Mucosa of gallbladder (tissue), 1 donor: Measurements from ENCODE around the gene TNFRSF8. TPM values are rescaled to one million over a fixed set of nuclear protein-coding genes. Genes with fewer than 3 reads are reported as not detected.

Experiments
- DNase-seq: peaks from one replicate; pipeline ENCODE4 v3.0.0-alpha.2; 2020; ENCODE audit warnings: low spot score
- total RNA-seq: library from RNA; stranded (reverse); gene quantifications from one replicate; pipeline ENCODE4 v1.2.1, GENCODE V29; 2021
- donor health status: DM: no; HTN: no; CAD: no.

The TNFRSF8 gene
- total RNA-seq, 1 donor from 2014 or later = 2.3 TPM

DNA sequence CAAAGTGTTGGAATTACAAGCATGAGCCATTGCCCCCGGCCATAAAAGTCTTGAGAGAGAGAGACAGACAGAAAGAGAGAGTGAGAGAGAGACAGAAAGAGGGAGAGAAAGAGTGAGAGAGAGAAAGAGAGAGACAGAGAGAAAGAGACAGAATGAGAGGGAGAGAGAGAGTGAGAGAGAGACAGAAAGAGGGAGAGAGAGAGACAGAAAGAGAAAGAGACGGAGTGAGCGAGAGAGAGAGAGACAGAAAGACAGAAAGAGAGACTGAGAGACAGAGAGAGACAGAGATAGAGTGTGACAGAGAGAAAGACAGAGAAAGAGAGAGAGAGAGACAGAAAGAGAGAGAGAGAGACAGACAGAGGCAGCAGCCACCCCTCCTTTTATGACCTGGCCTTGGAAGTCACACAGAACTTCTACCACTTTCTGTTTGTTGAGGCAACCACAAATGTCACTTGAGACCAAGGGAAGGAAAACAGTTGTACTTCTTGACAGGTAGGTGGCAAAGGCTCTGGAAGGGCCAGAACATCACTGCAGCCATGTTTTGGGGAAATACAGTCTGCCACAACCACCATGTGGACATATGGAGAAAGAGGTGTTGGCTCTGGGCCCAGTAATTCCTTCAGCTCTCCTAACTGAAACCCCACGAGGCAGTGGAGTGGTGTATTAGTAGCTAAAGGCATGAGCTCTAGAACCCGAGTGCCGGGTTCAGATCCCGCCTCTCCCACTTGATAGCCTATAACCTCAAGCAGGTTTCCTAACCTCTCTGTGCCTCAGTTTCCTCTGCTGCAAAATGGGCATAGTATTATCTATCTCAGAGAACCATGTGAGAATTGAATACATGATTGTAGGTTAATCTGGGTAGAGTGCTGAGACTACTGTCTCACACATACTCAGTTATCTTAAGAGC is 50.6 kb downstream of the TNFRSF8 start:
- DNase-seq = no peak

DNA sequence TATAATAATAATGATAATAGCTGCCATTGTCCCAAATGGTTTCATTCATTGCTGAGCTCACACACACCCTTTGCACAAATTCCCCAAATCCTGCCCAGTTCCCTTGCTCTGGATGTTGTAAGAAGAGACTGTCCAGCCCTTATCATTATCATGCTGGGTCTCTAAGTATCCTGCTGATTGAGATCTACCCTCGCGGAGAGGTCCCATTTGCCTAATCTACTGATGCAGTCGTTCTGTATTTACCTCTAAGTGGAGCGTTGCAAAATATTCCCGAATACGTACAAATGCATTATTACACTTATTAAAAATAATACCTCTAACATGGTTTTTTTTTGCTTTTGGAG is 51.2 kb downstream of the TNFRSF8 start:
- DNase-seq = no peak

DNA sequence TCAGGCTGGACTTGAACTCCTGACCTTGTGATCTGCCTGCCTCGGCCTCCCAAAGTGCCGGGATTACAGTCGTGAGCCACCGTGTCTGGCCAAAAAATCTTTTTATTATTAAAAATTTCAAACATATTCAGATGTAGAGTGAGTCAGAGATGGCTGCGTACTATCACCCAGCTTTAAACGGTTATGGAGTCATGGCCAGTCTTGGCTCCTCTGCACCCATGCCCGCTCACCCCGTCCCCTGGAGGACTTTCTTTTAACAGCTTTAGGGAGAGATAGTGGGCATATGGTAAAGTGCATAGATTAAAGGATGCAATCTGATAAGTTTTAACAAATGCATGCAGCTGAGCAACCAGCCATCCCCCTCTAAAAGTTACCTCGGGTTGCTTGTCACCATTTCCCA is 51.8 kb downstream of the TNFRSF8 start:
- no peak for DNase-seq

DNA sequence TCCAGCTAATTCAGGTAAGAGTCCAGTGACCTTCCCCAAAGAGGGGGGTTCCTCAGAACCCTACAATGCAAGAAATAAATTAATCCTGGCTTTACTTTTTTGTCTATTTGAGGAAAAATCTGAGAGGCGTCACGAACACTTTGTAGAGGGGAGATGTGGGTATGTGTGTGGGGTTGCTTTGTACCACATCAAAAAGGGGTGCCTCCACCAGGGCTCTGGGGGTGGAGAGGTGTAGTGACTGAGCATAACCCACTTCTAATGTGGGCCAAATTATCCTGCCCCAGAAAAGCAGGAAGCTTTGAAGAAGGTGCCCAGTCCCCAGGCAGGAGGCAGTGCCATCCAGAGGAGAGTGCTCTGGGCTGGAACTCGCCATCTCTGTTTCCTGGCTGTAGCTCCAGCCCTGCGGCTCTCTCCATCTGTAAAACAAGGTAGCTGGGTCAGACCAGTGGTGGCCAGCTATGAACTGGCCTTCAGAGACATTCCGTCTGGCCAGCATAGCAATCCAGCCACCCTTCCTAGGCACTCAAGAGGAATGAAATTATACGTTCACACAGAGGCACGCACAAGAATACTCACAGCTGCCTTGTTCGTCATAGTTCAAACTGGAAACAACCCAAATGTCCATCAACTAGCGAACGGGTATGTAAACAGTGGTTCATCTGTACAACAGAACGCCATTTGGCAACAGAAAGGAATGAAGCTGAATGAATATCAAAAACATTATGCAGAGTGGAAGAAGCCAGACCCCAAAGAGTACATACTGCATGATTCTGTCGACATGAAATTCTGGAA is 58.3 kb downstream of the TNFRSF8 start:
- DNase-seq = peak; percentile 47

DNA sequence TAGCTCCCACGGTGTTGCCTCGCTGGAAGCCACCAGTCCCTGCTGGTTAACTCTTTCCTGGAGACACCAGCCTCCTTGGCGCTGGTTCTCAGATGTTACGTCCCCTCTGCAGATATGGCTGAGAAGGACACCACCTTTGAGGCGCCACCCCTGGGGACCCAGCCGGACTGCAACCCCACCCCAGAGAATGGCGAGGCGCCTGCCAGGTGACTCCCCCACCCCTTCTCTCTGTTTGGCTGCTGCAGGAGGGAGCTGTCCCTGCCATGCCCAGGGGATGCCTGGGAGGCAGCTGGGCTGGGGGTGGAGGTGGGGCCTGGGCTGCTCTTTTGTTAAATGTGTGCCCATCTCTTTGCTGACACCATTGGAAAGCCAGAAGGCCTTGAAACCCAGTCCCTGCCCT is 60.1 kb downstream of the TNFRSF8 start:
- DNase-seq = no peak

DNA sequence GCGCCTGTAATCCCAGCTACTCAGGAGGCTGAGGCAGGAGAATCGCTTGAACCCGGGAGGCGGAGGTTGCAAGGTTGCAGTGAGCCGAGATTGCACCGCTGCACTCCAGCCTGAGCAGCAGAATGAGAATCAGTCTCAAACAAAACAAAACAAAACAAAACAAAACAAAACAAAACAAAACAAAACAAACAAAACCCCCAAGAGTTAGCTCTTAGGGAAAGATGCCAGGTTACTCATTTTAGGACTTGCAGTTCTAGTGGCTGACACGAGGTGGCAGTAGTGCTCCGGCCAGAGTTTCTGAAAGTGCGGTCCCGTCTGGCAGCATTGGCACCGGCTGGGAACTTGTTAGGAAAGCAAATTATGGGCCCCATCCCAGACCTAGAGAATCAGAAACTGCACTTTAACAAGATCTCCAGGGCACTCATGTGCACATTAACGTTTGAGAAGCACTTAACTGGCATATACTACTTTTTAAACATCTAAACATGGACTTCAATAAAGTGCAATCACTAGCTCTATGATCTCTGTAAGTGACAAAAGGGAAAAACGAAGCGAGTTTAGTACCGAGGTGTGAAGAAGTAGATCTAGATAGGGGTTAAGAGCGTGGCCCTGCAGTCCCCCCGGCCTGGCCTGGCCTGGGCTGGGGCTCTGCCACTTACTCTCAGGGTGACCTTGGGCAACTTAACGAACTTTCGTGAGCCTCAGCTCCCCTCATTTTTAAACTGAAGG is 61.8 kb downstream of the TNFRSF8 start:
- DNase-seq = peak; percentile 80

DNA sequence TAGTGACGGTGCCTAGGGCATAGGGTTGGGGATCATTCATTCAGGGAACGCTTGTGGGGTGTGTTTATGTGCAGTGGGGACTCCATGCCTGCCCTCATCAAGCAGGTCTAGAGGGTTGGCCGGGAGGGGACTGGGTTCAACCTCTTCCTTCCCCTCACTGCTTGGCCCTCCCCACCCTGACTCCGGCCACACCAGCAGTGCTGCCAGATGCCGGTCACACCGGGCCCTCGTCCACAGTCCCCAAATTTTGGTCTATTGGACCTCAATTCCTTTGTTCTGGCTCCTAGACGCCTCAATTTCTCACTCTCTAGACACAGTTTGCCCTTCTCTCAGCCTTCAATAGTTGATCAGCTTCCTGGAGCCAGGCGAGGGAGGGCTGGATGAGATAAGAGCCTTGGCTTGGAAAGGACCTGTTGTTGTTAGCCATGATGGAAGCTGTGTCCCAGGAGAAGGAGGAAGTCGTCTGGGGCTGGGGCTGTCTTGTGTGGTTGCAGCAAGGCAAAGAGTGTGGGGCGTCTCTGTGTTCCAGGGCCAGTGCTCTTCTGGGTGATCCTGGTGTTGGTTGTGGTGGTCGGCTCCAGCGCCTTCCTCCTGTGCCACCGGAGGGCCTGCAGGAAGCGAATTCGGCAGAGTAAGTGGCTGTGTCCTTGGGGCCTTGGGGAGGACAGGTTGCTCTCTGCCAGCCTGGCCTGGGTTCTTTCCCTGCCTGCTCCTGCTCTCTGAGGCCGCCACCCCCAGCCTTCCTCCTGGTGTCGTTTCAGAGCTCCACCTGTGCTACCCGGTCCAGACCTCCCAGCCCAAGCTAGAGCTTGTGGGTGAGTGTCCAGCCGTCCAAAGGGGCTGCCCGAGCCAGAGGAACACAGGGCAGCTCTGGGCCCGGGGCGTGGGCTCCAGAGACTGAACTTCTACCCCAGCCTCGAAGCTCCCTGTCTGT is 62.6 kb downstream of the TNFRSF8 start:
- DNase-seq = no peak

DNA sequence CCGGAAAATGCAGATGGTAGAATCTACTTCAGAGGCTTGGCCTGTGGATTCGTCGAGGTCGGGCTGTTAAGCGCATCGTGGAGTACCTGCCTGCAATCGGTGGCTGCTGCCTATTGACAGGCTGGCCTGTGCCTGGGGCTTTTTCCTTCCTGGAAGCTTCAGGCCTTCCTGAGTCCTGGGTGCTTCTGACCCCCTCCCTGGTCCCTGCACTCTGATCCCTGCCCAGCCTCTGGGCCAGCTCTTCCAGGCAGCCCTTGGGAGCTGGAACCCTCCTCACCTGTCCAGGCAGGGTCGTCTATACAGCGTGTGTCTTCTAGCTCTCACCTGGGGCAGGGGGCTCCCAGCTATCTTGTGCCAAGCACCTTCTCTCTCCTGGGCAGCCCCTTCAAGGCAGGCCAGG is 63.7 kb downstream of the TNFRSF8 start:
- DNase-seq = no peak

DNA sequence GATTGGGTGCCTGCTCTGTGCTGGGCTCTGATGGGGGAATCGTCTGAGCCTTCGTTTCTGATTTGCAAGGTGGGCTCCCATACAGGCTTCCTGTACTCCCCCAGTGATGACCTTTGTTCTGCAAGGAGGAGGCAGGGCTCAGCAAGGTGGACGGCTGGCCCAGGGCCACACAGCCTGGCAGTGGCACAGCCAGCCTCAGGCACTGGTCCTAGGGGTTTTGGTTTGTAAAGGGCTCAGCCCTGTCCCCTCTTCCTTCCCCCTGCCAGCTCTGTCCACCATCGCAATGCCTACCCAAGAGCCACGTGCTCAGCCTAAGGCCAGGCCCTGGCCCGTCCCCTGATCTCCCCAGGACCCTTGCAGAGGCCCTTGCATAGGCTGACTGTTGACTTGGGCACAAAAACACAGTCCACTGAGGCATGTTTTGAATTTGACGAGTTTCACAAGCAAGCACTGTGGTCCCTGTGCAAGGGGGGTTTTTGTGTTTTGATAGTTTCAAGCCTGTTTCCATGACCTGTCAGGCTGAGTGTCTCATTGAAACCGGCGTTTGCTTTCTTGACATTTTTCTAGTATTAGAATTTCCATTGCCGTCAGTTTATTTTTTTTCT is 64.2 kb downstream of the TNFRSF8 start:
- no peak for DNase-seq

DNA sequence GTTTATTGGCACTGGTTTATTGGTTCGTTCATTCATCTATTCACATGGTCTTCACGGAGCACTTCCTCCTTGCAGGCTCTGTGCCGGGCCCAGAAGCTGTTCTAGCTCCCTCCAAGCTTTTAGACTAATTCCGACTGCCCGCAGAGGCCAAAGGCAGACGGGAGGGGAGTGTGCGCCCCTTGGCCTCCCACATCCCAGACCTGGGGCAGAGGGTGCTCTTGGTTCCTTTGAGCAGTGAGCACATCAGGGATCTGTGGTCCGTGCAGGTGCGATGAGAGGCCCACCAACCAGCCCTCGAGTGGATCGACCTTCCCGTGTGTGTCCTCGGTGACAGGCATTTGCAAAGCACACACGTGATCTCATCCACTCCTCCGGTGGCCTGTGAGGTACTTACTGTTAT is 65.0 kb downstream of the TNFRSF8 start:
- DNase-seq = no peak

DNA sequence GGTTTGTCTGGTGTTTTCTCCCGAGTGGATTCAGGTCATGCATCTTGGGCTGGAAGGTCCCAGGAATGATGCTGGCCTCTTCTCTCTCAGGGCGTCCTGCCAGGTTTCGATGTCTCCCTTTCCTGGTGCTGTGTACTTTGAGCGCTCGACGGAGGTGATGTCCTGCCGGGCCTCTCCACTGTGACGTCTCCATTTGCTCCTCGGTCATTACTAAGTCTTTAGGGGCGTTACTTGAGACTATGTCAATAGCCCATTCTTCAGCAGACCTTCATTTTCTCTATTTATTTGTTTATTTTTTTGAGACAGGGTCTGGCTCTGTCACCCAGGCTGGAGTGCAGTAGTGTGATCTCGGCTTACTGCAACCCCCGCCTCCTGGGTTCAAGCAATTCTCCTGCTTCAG is 66.5 kb downstream of the TNFRSF8 start:
- DNase-seq = peak; percentile 62

DNA sequence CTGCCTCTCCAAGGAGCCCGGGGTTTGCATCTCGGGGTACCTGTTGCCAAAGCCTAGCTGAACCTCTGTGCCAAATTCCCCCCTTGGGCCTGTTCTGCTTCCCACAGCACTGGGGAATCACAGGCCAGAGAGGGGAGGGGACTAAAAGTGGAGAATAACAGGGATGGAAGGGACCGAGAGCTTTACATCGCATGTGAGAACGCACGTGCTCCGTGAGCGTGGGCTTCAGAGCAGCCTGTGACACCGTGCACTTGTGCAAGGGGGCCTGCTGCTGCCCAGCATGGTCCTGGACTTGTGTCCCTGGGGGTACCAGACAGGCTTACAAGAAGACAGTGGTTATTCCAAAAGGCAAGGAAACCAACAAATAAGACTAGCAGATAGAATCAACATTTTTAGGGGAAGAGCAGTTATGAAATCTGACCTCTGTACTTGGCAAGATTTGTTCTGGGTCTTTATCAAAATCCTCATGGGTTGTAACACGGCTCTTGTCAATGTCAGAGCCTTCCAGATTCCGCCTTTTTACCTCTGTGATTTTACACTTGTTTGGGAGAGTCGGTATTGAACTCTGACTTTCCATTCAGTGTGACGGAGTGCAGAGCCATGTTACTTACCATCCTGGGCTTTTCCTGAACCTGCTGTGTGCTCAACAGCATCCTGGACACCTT is 67.5 kb downstream of the TNFRSF8 start:
- no peak for DNase-seq

DNA sequence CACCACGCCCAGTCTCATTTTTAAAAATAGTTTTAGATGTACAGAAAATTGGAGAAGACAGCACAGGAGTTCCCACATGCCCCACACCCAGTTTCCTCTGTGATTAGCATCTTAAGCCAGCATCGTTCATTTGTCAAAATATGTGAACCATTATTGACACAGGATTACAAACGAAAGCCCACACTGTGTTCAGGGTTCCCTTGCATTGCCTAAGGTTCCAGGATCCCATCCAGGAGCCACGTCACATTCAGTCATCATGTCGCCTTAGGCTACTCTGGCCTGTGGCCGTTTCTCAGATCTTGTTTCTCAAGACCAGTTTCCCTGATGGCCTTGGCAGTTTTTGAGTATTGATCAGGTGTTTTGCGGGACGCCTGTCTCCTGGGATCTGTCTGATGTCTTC is 69.0 kb downstream of the TNFRSF8 start:
- no peak for DNase-seq

DNA sequence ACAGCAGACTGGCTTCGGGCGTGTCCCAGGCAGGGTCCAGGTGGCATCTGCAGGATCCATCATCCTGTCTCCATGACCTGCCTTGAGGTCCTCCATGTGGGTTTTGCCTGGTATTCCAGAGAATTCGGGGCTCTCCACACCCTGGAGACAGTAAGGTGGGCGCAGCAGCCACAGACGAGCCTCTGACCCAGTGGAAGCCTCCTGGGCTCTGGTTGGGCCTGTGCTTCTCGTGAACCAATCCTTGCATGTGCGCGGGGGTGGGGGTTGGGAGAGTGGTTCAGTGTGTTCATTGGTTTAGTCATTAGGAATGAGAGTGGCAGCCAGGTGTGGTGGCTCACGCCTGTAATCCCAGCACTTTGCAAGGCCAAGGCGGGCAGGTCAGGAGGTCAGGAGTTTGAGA is 71.6 kb downstream of the TNFRSF8 start:
- no peak for DNase-seq

DNA sequence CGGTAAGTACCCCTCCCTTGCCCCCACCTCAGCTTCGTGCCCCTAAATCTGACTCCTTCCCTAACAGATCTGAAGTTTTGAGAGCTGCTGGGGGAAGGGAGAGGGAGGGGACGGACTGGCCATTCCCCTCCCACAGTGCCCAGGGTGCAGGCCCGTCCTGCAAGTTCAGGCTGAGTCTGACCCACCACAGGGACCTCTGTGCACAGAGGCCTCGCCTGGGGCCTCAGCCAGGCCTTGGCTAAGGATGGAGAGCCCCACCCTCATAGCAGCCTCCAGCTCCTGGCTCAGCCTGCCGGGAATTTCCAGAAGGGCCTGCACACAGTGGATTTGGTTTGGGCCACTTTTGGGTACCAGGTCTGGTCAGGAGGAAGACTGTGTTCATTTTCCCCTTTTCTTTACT is 72.5 kb downstream of the TNFRSF8 start:
- no peak for DNase-seq

DNA sequence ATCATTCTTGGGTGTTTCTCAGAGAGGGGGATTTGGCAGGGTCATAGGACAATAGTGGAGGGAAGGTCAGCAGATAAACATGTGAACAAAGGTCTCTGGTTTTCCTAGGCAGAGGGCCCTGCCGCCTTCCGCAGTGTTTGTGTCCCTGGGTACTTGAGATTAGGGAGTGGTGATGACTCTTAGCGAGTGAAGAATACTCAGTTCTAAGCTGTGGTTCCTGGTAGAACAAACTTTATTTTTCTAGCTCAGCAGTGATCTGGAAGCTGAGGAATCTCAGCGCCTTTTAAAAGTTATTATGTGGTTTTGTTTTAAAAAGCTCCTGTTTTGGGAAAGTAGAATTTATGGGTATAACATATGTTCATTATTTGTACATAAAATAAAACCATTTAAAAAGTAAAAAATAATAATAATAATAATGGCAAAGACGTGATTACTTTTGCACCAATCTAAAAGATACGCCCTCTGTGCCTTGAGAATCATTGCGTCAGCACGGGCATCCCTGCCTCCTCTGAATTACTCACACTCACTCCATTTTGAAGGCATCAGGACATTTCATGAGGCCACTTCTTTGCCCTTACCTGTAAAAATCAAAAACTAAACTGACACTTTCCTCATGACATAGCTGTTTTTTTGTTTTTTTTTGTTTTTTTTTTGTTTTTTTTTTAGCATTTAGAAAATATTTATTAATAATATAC is 74.0 kb downstream of the TNFRSF8 start:
- DNase-seq = no peak

DNA sequence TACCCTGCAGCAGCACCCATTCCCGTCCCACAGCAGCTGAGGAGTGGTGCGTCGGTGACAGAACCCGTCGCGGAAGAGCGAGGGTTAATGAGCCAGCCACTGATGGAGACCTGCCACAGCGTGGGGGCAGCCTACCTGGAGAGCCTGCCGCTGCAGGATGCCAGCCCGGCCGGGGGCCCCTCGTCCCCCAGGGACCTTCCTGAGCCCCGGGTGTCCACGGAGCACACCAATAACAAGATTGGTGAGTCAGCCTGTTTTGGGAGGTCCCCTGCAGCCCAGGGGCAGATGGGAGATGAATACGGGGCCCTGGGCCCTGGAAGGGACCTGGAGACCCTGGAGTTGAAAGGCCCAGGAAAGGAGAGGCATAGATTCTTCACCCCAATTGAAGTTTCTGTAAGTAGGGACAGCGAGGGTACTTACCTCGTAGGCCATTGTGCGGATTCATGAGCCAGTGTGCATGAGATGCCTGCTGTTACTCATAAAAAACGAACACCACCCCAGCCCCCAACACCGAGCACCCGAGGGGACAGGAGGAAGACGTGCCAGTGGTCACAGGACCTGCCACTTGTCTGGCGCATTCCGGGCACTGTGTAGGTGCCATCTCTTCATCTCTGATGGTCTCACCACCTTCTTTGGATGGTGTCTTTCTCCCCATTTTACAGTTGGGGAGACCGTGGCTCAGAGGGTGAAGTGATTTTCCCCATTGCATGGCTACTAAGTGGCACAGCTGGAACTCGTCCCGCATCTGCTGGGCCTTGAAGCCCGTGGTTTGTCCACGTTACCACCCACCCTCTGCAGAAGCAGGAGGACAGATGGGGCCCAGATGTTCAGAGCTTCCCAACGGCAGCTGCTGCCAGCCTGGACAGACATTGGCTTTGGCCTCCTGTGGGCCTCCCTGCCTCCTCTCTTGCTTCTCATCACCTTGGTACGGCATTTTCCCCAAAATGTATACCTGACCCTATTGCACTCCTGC is 75.4 kb downstream of the TNFRSF8 start:
- DNase-seq = no peak

DNA sequence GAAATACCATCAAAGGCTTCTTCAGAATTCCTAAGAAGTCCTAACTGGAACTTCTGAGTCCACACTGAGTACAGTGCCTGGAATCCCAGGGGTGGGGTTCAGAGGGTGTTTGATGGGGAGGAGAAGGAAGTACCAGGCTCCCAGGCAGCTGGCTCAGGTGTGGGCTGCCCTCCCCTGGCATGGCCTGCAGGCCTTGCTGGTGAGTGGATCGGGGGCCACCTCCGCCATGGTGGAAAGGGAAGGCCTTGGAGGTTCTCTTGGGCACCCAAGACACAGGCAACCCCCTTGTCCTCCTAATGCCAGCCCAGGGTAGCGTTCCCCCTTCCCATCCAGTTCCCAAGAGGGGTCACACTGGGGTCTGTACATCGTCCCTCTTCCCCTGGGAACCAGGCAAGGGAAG is 76.9 kb downstream of the TNFRSF8 start:
- DNase-seq = no peak
